Tibial nerve (tissue), 3 donors: ENCODE data around the gene TPRG1L.

Experiments used
- POLR2A ChIP-seq, 2 donors: fragments of 450-650 bp; IDR thresholded peaks; one replicate each; pipeline ENCODE4 v1.6.1; 2017; ENCODE audit warnings: antibody characterized with exemption in 2 of 2, mild to moderate bottlenecking in 2 of 2, moderate library complexity in 2 of 2
- TF ChIP-seq, protein P1 (sequence below), 5 experiments: fragments of 200-600 bp in 3 of 5; fragments of 450-650 bp in 2 of 5; sonication (generic) in 3 of 5; IDR thresholded peaks; one replicate each; pipeline ENCODE4 v1.5.1; 2016 to 2019; ENCODE audit warnings: antibody characterized with exemption in 5 of 5, mild to moderate bottlenecking in 3 of 5, moderate library complexity in 2 of 5

- TF ChIP-seq, protein P1, sequence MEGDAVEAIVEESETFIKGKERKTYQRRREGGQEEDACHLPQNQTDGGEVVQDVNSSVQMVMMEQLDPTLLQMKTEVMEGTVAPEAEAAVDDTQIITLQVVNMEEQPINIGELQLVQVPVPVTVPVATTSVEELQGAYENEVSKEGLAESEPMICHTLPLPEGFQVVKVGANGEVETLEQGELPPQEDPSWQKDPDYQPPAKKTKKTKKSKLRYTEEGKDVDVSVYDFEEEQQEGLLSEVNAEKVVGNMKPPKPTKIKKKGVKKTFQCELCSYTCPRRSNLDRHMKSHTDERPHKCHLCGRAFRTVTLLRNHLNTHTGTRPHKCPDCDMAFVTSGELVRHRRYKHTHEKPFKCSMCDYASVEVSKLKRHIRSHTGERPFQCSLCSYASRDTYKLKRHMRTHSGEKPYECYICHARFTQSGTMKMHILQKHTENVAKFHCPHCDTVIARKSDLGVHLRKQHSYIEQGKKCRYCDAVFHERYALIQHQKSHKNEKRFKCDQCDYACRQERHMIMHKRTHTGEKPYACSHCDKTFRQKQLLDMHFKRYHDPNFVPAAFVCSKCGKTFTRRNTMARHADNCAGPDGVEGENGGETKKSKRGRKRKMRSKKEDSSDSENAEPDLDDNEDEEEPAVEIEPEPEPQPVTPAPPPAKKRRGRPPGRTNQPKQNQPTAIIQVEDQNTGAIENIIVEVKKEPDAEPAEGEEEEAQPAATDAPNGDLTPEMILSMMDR (IDR thresholded peaks at IDR 0.05) = no peak
- TF ChIP-seq POLR2A (IDR thresholded peaks at IDR 0.05) = no peak
These were observed 27.2 kb downstream of the TPRG1L start, which contains the start of gene TP73 for GRCh38 chr1:3651930-3652547.
